Measurements from ENCODE around the gene GPR55. TPM values are rescaled to one million over a fixed set of nuclear protein-coding genes. Genes with fewer than 3 reads are reported as not detected.

The GPR55 gene
- total RNA-seq, 1 experiment from 2014 or later = not detected

DNA sequence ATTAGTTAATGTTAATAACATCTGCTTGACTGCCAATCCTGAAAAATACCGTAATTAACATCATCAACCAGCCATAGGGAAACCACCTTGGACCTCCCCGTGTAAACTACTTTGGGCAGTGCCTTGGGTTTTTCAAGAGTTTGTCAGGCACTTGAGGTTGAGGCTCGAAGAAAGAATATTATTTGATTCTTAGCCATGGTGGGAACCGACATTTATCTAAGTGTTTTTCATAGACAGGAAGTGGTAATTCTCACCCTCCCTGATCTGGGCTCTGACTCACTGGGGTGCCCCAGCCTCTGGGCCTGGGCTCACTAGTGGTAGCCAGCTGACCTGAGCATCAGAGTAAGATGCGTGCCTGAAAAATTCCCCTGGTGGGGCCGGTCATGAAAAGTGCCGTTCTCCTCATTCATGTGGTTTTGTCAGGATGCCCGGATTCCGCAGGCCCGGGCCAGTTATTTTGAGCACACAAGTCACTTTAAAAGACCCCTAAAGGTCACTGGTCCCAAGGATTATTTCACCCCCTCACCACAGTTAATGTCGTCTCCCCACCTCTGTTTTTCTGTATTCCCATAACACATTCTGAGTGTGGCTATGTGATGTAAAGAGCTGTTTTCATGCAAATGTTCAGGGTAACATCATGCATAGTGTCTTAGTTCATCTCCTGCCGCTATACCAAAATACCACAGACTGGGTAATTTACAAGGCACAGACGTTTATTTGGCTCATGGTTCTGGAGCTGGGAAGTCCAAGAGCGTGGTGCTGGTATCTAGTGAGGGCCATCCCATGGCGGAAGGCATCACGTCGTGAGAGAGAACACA is 49.3 kb upstream of the GPR55 start:
- no peaks in the 10 kb centered on the region for H3K9me3 ChIP-seq (ENCODE audit: control insufficient read depth, low read depth, low read length)
- no peaks in the 10 kb centered on the region for H3K79me2 ChIP-seq (ENCODE audit: insufficient read depth, low read length)
- no peak overlapping the region for H4K91ac ChIP-seq (ENCODE audit: insufficient read length, low read depth, low read length)
- no peak for TF ChIP-seq CTCF (conservative IDR thresholded peaks at IDR 0.05)
- no peaks in the 10 kb centered on the region for H3K27me3 ChIP-seq (ENCODE audit: insufficient read depth, low read length)
- no peak overlapping the region for H2BK120ac ChIP-seq (ENCODE audit: low read depth, low read length, poor library complexity, severe bottlenecking)
- H3K27ac ChIP-seq (ENCODE audit: insufficient read length, low read depth, low read length) = no peak overlapping the region
- H3K79me1 ChIP-seq (ENCODE audit: insufficient read depth, low read depth, low read length, poor library complexity, severe bottlenecking) = no peaks in the 10 kb centered on the region
- peaks cover 2% of the 10 kb centered on the region; the same call in 1 of the 2 replicates for H3K27me3 Mint-ChIP-seq (ENCODE audit: low read depth)
- no peak overlapping the region for H3K23ac ChIP-seq (ENCODE audit: insufficient read length, low read depth, low read length)
- H3K14ac ChIP-seq (ENCODE audit: insufficient read depth, low read length) = no peak overlapping the region
- no peak overlapping the region for H3K9ac ChIP-seq (ENCODE audit: extremely low read depth, insufficient read length, low read length)
- WGBS (ENCODE audit: extremely low coverage, insufficient read length, low lambda C conversion rate) = no CpG with 5 or more reads among the region's 17 CpGs
- H2BK5ac ChIP-seq (ENCODE audit: insufficient read length, low read length) = no peak overlapping the region
- no peak overlapping the region for H3K4me3 Mint-ChIP-seq
- H4K5ac ChIP-seq (ENCODE audit: insufficient read length, low read depth, low read length) = no peak overlapping the region
- H4K20me1 ChIP-seq (ENCODE audit: control insufficient read depth, insufficient read depth, insufficient read length) = no peaks in the 10 kb centered on the region
- H3K56ac ChIP-seq (ENCODE audit: insufficient read length, low read depth, low read length) = no peak overlapping the region
- H2BK15ac ChIP-seq (ENCODE audit: low read depth, low read length) = no peak overlapping the region
- H3K27ac Mint-ChIP-seq = peak overlapping the region in 1 of 3 experiments; percentile 68; a peak in 1 of 7 replicates
- DNase-seq = no peak
- H3K9me3 Mint-ChIP-seq = peaks cover 7 to 12% of the 10 kb centered on the region in 2 experiments; a peak in 4 of 5 replicates
- no peak overlapping the region for H2BK20ac ChIP-seq (ENCODE audit: low read depth, low read length, poor library complexity, severe bottlenecking)
- H3T11ph ChIP-seq (ENCODE audit: low read length) = no peak overlapping the region
- H2BK12ac ChIP-seq (ENCODE audit: insufficient read length, low read depth, low read length) = no peak overlapping the region
- H4K8ac ChIP-seq (replicated peaks; ENCODE audit: insufficient read length, low read depth, low read length) = peak overlapping the region; percentile 30
- H2AK5ac ChIP-seq (ENCODE audit: insufficient read length, low read length) = no peak overlapping the region
- no peak overlapping the region for H3K4me2 ChIP-seq (ENCODE audit: insufficient read depth, insufficient read length, low read length)
- peaks cover 8 to 9% of the 10 kb centered on the region in 2 experiments; a peak in 3 of 4 replicates for H3K4me1 Mint-ChIP-seq
- no peaks in the 10 kb centered on the region for H3K23me2 ChIP-seq (ENCODE audit: insufficient read length, low read depth, low read length, poor library complexity, severe bottlenecking)
- H3K36me3 Mint-ChIP-seq (ENCODE audit: insufficient read depth in 1 of 3, low read depth in 3 of 3) = peaks cover 0 to 10% (median 3%) of the 10 kb centered on the region in 3 experiments; a peak in 5 of 7 replicates
- no peaks in the 10 kb centered on the region for H3K4me1 ChIP-seq (ENCODE audit: insufficient read depth, low read length)
- no peak overlapping the region for H3K4ac ChIP-seq (ENCODE audit: low read depth, low read length)
- H2AFZ ChIP-seq (ENCODE audit: low read length) = no peak overlapping the region
- H3K18ac ChIP-seq (ENCODE audit: insufficient read length, low read depth, low read length) = no peak overlapping the region
